Psoas muscle (tissue), 8 donors: ENCODE measurements around the gene ZNF483. TPM values are rescaled to one million over a fixed set of nuclear protein-coding genes. Genes with fewer than 3 reads are reported as not detected.
"Not testable (repeated sequence)": the region's sequence is repeated elsewhere in the genome, so short reads cannot be mapped to it uniquely, and the experiment has no call there.

ENCODE experiments used
- ATAC-seq, 4 donors: fragments of 200-7000 bp; cut with Tn5 transposase; one replicate each; pipeline ENCODE4 v1.9.1; 2020; ENCODE audit warnings: moderate library complexity in 3 of 4, mild to moderate bottlenecking in 2 of 4
- DNase-seq, 2 donors: peaks; one replicate each; pipeline ENCODE4 v3.0.0-alpha.2; 2020
- H3K27ac ChIP-seq: fragments of 200-600 bp; one replicate; pipeline ENCODE4 v1.8.0; 2022
- H3K27me3 ChIP-seq, 3 donors: fragments of 200-600 bp in 1 of 3; one replicate each; pipeline versions ENCODE4 v1.6.1 to v1.8.0; 2013 to 2022; ENCODE audit warnings: low read length in 2 of 3, mild to moderate bottlenecking in 2 of 3, moderate library complexity in 1 of 3; ENCODE audit not compliant: insufficient read depth in 3 of 3
- H3K36me3 ChIP-seq, 2 donors: fragments of 200-600 bp in 1 of 2; one replicate each; pipeline versions ENCODE4 v1.6.1 to v1.8.0; 2013 to 2022; ENCODE audit warnings: low read depth in 1 of 2, mild to moderate bottlenecking in 1 of 2, moderate library complexity in 1 of 2; ENCODE audit not compliant: insufficient read depth in 1 of 2
- H3K4me1 ChIP-seq: fragments of 200-600 bp; one replicate; pipeline ENCODE4 v1.8.0; 2022
- H3K4me3 ChIP-seq: fragments of 200-600 bp; one replicate; pipeline ENCODE4 v1.8.0; 2022; ENCODE audit warnings: mild to moderate bottlenecking
- H3K9me3 ChIP-seq: fragments of 200-600 bp; one replicate; pipeline ENCODE4 v1.8.0; 2022
- CTCF ChIP-seq: fragments of 200-600 bp; IDR thresholded peaks from one replicate; pipeline ENCODE4 v1.8.0; 2022; ENCODE audit warnings: antibody characterized with exemption
- WGBS, 3 donors: extraction: QIAGEN DNeasy Blood & Tissue Kit; methylation state at CpG; one replicate each; pipeline versions ENCODE4 v1.1.6 to v1.1.7; 2013; 5-methylcytosine and 5-hydroxymethylcytosine counted together
- intact Hi-C, 2 donors: fragments of 100-400 bp; cut with DNase I; formaldehyde crosslinking; loops; one replicate each; pipeline versions ENCODE4 v1.11.0 to v1.14.2; 2022
- polyA plus RNA-seq, 3 donors: library from polyadenylated mRNA; stranded (reverse); fragments of 200-250 nt; gene quantifications; one replicate each; pipeline ENCODE4 v1.2.3, GENCODE V29; 2013
- total RNA-seq, 4 donors: library from RNA; stranded (reverse); fragmentation: NEBNext Ultra II Directional in 2 of 4; extraction: Animal tissue kit (Norgen Biotek cat#: 25700) in 2 of 4; gene quantifications; one replicate each; pipeline versions ENCODE4 v1.2.1 to v1.2.4, GENCODE V29; 2021 to 2023
- donor health status: healthy with polysubstance abuse.
- donor health status: DM: no; HTN: no; CAD: no; lungs with moderate emphysema.
- donor health status: Bipolar disorder and iron deficiency.
- donor health status: healthy.
- donor health status: DM: yes; HTN: yes; CAD: no.
- donor health status: DM: no; HTN: no; CAD: no.
- donor health status: DM: no; HTN: no; CAD: no.
- donor health status: DM: yes; HTN: yes; CAD: no.

Gene ZNF483
- total and polyA plus RNA-seq, 7 donors: 0.05 to 0.92 (median 0.42) TPM; not detected in 2

DNA sequence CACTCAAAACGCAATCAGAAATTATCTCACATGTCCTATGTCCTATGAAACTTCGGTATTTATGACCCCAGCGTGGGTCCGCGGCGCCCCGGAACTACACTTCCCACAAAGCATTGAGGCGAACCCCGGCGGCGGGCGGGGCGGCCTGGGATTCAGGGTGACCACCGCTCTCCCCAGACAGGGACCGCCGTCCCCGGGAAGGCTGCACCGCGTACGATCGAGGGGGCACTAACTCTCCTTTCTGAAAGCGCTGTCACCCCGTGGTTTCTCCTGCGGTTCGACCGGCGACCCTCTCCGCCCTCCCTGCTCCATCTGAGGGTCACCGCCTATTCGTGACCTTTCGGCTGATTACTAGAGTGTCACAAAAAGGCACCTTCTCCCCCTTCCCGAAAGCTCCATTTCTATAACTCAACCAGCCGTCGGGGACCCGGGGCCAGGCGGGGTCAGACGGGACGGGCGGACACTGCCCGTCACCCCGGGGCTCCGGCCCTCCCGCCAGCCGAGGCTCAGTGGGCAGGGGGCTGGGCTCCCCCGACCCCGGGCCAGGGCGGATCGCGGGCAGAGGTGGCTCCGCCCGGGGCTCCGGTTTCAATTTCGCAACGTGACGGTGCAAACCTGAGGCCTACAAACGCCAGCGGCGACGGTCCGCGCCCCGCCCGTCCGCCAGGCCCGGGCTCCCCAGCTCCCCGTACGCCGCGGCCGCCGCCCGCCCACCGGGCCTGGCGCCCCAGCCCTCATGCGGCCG is 42.1 kb upstream of the ZNF483 start:
- Histone ChIP-seq H3K27me3 (no peaks in the 10 kb centered on the region), H3K4me1 (peaks cover 36% of the 10 kb centered on the region), H3K36me3 (no peaks in the 10 kb centered on the region), H3K9me3 (no peaks in the 10 kb centered on the region), H3K4me3 (peak overlapping the region; percentile 98), H3K27ac (peak overlapping the region; percentile 100)
- peak; percentile 85 to 91 for DNase-seq
- intact Hi-C loops: loop anchor here in 1 of 2 donors (5.0 to 10.0 kb wide), 3 partner anchors 36 to 852 kb away; partner anchors contain the start of genes DNAJC25 and PTBP3
- TF ChIP-seq CTCF: no peak
- ATAC-seq: peak; percentile 75 to 81 (median 80)
- 0% methylated on average over 45 to 76 of the region's 76 CpGs for WGBS, 3 donors

DNA sequence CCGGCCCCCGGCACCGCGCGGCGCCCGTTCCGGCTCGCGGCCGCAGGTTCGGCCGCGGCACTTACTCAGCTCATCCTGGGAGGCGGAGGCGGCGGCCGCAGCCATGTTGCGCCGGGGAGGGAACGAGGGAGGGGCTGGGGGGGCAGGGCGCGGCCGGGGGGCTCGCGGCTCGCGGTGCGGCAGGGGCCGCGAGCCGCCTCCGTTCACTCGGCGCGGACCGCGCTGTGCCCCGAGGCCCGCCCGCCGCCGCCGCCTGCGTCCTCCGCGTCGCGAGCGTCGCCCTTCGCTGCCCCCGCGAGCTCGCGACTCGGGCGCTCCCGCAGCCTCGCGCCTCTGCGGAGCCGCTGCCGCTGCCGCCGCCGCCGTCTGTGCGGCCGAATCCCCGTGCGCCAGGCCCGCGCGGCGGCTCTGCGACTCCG is 41.5 kb upstream of the ZNF483 start:
- Histone ChIP-seq H3K4me1 (peaks cover 31% of the 10 kb centered on the region), H3K27me3 (no peaks in the 10 kb centered on the region), H3K27ac (peak overlapping the region; percentile 100), H3K4me3 (peak overlapping the region; percentile 98), H3K36me3 (no peaks in the 10 kb centered on the region), H3K9me3 (no peaks in the 10 kb centered on the region)
- TF ChIP-seq CTCF: no peak
- intact Hi-C loops: loop anchor here in 1 of 2 donors (5.0 to 10.0 kb wide), 3 partner anchors 36 to 851 kb away; partner anchors contain the start of genes DNAJC25 and PTBP3
- DNase-seq (no peak), ATAC-seq (peak in 1 of 4 donors; percentile 0)
- 0 to 1% (median 1%) methylated on average over 28 to 78 of the region's 78 CpGs for WGBS, 3 donors

DNA sequence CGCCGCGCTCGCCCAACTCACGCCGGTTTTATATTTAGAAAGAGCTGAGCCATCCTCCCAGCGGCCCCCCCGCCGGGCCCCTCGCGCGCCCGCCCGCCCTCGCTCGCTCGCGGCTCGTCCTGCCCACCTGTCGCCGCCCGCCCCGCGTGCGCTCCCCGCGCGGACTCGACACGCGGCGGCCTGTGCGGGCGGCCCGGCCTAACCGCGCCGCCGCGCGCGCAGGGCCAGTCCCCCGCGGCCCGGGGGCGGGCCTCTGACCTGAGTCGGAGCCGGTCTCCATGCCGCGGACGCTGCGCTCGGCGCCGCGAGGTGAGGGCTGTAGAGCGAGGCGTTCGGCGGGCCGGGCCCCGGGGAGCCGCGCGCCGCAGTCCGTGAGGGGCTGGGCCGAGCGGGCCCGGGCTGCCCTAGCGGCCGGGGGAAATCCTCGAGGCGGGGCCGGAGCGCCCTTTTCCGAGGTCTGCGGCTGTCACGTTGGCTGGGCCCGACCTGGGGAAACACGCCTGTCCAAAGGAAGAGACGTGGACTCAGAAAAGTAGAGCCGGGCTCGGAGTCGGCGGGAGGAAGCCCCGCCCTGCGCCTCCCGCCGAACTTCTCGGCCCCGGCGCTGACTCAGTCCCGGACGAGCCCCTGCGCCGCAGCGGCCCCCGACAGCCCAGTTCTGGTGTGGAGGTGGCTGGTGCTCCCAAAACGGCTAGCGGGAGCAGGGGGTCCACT is 41.0 kb upstream of the ZNF483 start, which contains the start of gene ECPAS:
TSS of gene ECPAS (minus strand) at position 526 of the 714 bp plus-strand sequence. CDS start 11,465 bp downstream, outside the sequence.
- H3K9me3 ChIP-seq: no peaks in the 10 kb centered on the region
- peak within 1 kb of the TSS; percentile 98 for H3K4me3 ChIP-seq
- intact Hi-C loops: loop anchor here in 1 of 2 donors (5.0 to 10.0 kb wide), 3 partner anchors 37 to 851 kb away; partner anchors contain the start of genes DNAJC25 and PTBP3
- ATAC-seq (peak; percentile 68 to 73 (median 72)), DNase-seq (peak; percentile 81 to 91)
- WGBS, 3 donors: 0 to 1% (median 0%) methylated on average over 60 to 101 of the region's 101 CpGs
- peaks cover 25% of the 10 kb centered on the region for H3K4me1 ChIP-seq
- no peaks in the 10 kb centered on the region for H3K27me3 ChIP-seq
- peak within 1 kb of the TSS; percentile 100 for H3K27ac ChIP-seq
- no peak for TF ChIP-seq CTCF
- no peaks in the 10 kb centered on the region for H3K36me3 ChIP-seq

- ATAC-seq (no peak), DNase-seq (no peak)
- no peak for TF ChIP-seq CTCF
- H3K27ac ChIP-seq: peak overlapping the region; percentile 100
- H3K4me1 ChIP-seq: peaks cover 20% of the 10 kb centered on the region
- no peaks in the 10 kb centered on the region for H3K27me3 ChIP-seq
- H3K9me3 ChIP-seq: no peaks in the 10 kb centered on the region
- 1 to 9% (median 2%) methylated on average over 4 of the region's 4 CpGs for WGBS, 3 donors
- H3K36me3 ChIP-seq: no peaks in the 10 kb centered on the region
- H3K4me3 ChIP-seq: peak overlapping the region; percentile 98
- intact Hi-C loops: loop anchor here in 1 of 2 donors (5.0 to 10.0 kb wide), 3 partner anchors 37 to 850 kb away; partner anchors contain the start of genes DNAJC25 and PTBP3
Observed at GRCh38 chr9:111484572-111484894, 40.4 kb upstream of the ZNF483 start.

DNA sequence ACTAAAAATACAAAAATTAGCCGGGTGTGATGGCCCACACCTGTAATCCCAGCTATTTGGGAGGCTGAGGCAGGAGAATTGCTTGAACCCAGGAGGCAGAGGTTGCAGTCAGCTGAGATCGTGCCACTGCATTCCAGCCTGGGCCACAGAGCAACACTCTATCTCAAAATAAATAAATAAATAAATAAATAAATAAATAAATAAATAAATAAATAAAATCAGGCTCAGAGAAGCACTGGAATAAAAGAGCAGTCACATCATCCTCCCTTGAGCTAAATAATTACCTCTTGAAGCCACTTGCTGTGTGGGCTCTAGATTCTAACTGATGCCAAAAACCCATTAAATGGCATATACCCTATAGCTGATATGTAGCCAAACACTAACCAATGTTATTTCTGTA is 27.8 kb upstream of the ZNF483 start:
- DNase-seq, H3K4me1 ChIP-seq, H3K27me3 ChIP-seq, H3K36me3 ChIP-seq, intact Hi-C loops, H3K27ac ChIP-seq, H3K9me3 ChIP-seq, ATAC-seq, H3K4me3 ChIP-seq: not testable (repeated sequence)
- WGBS, 3 donors: 89 to 100% (median 91%) methylated on average over 2 of the region's 2 CpGs
